ENCODE data around the gene ZC3H12A.

The ZC3H12A gene

GRCh38 chr1:37486680-37487618 lies 12.6 kb downstream of the ZC3H12A start:
- no peak for TF ChIP-seq PATZ1 (CRISPR knock-in tag; IDR thresholded peaks at IDR 0.05; ENCODE audit: borderline replicate concordance)
- no peak for TF ChIP-seq SNAI2 (CRISPR knock-in tag; IDR thresholded peaks at IDR 0.05)
- no peak for TF ChIP-seq TOX (CRISPR knock-in tag; IDR thresholded peaks at IDR 0.05; ENCODE audit: borderline replicate concordance)
- TF ChIP-seq PPARA (CRISPR knock-in tag; IDR thresholded peaks at IDR 0.05; ENCODE audit: borderline replicate concordance): no peak
- no peak for TF ChIP-seq GLIS3 (CRISPR knock-in tag; IDR thresholded peaks at IDR 0.05)
- no peak for TF ChIP-seq ZFP30 (CRISPR knock-in tag; IDR thresholded peaks at IDR 0.05)
- TF ChIP-seq POU6F1 (CRISPR knock-in tag; IDR thresholded peaks at IDR 0.05; ENCODE audit: borderline replicate concordance, low read depth): no peak
- TF ChIP-seq OSR1 (CRISPR knock-in tag; IDR thresholded peaks at IDR 0.05): no peak
- TF ChIP-seq ZNF8 (CRISPR knock-in tag; IDR thresholded peaks at IDR 0.05): no peak
- TF ChIP-seq CSRNP3 (CRISPR knock-in tag; IDR thresholded peaks at IDR 0.05): no peak
- no peak for TF ChIP-seq ZC3H10 (CRISPR knock-in tag; IDR thresholded peaks at IDR 0.05)
- TF ChIP-seq ISL1 (CRISPR knock-in tag; IDR thresholded peaks at IDR 0.05): no peak
- TF ChIP-seq BACH2 (CRISPR knock-in tag; IDR thresholded peaks at IDR 0.05; ENCODE audit: borderline replicate concordance): no peak
- TF ChIP-seq CSDC2 (CRISPR knock-in tag; IDR thresholded peaks at IDR 0.05): no peak
- no peak for TF ChIP-seq ZNF565 (CRISPR knock-in tag; conservative IDR thresholded peaks at IDR 0.05; ENCODE audit: low read depth)
- TF ChIP-seq ESRRG (CRISPR knock-in tag; IDR thresholded peaks at IDR 0.05): no peak
- no peak for TF ChIP-seq TSHZ2 (CRISPR knock-in tag; IDR thresholded peaks at IDR 0.05)
- TF ChIP-seq ARNTL (CRISPR knock-in tag; IDR thresholded peaks at IDR 0.05; ENCODE audit: borderline replicate concordance, low read depth): no peak
- ATAC-seq: peak; percentile 85

- no peak for ATAC-seq
- no peak for TF ChIP-seq PPARA (CRISPR knock-in tag; IDR thresholded peaks at IDR 0.05; ENCODE audit: borderline replicate concordance)
- TF ChIP-seq CSRNP3 (CRISPR knock-in tag; IDR thresholded peaks at IDR 0.05): no peak
- no peak for TF ChIP-seq PATZ1 (CRISPR knock-in tag; IDR thresholded peaks at IDR 0.05; ENCODE audit: borderline replicate concordance)
- TF ChIP-seq TOX (CRISPR knock-in tag; IDR thresholded peaks at IDR 0.05; ENCODE audit: borderline replicate concordance): no peak
- TF ChIP-seq OSR1 (CRISPR knock-in tag; IDR thresholded peaks at IDR 0.05): no peak
- TF ChIP-seq ZC3H10 (CRISPR knock-in tag; IDR thresholded peaks at IDR 0.05): no peak
- no peak for TF ChIP-seq TSHZ2 (CRISPR knock-in tag; IDR thresholded peaks at IDR 0.05)
- no peak for TF ChIP-seq CSDC2 (CRISPR knock-in tag; IDR thresholded peaks at IDR 0.05)
- TF ChIP-seq CREB5 (CRISPR knock-in tag; IDR thresholded peaks at IDR 0.05; ENCODE audit: low read depth): no peak
- TF ChIP-seq ZNF8 (CRISPR knock-in tag; IDR thresholded peaks at IDR 0.05): no peak
Measured at GRCh38 chr1:37487619-37487984, 13.2 kb downstream of the ZC3H12A start.
